HCT116 (cell line): ENCODE measurements around the gene PRDM2. TPM values are rescaled to one million over a fixed set of nuclear protein-coding genes. Genes with fewer than 3 reads are reported as not detected.
A peak's percentile ranks its signal among the peaks of the same experiment; 100 is the strongest.

Source experiments
- ATAC-seq: fragments of 200-7000 bp; cut with Tn5 transposase; 2 replicates; pipeline ENCODE4 v1.9.1; 2020; ENCODE audit warnings: mild to moderate bottlenecking, moderate library complexity
- BruUV-seq: library from RNA; stranded (reverse); fragments of 400-500 nt; replicated peaks from 2 replicates; lab custom pipeline; 2021; lab: Mats Ljungman, UMichigan
- CTCF ChIA-PET: fragments of 300-600 bp; sonication (Branson Sonifier 250); formaldehyde crosslinking; loops from one replicate; lab custom pipeline; 2021; ENCODE audit warnings: antibody characterized with exemption; lab: Charles Lee
- POLR2A ChIA-PET: fragments of 300-600, 350-600 bp; sonication (Branson Sonifier 250); formaldehyde crosslinking; loops from one replicate; lab custom pipeline; 2021; ENCODE audit warnings: antibody characterized with exemption; lab: Charles Lee
- RAD21 ChIA-PET, 2 experiments: fragments of 300-600 bp; sonication (Branson Sonifier 250); formaldehyde crosslinking; loops; one replicate each; lab custom pipeline; 2023; ENCODE audit warnings: low total read pairs in 2 of 2; ENCODE audit not compliant: uncharacterized antibody in 2 of 2, unreplicated experiment in 2 of 2, low non-redundant PET in 1 of 2; lab: Charles Lee
- DNase-seq: peaks from one replicate; pipeline ENCODE4 v3.0.0-alpha.2; 2010; ENCODE audit warnings: low read depth, low spot score
- H2AFZ ChIP-seq: fragments of 200-600 bp; shearing (Covaris generic), sonication (generic); 2 replicates; pipeline ENCODE4 v1.6.1; 2017; ENCODE audit warnings: low read depth, mixed run types, mixed read lengths, antibody characterized with exemption, low read length; ENCODE audit not compliant: poor library complexity, severe bottlenecking
- H3K27ac ChIP-seq: 2 replicates; pipeline ENCODE4 v1.5.1; 2012; ENCODE audit warnings: low read depth, low read length
- H3K27me3 ChIP-seq: fragments of 200-600 bp; sonication (generic); 2 replicates; pipeline ENCODE4 v1.6.1; 2016; ENCODE audit warnings: mixed run types, low read length, mixed read lengths; ENCODE audit not compliant: insufficient read depth
- H3K36me3 ChIP-seq, 2 experiments: fragments of 200-500 bp in 1 of 2; fragments of 200-600 bp in 1 of 2; sonication (Bioruptor generic) in 1 of 2; sonication (generic) in 1 of 2; 2 replicates each; pipeline versions ENCODE4 v1.5.1 to v1.6.1; 2014 to 2016; ENCODE audit warnings: low read length in 2 of 2, inconsistent platforms in 1 of 2, mixed read lengths in 1 of 2, mixed run types in 1 of 2; ENCODE audit not compliant: insufficient read depth in 2 of 2, control insufficient read depth in 1 of 2
- H3K4me1 ChIP-seq, 2 experiments: fragments of 200-600 bp in 1 of 2; sonication (generic) in 1 of 2; 2 replicates each; pipeline versions ENCODE4 v1.5.1 to v1.6.1; 2012 to 2017; ENCODE audit warnings: low read length in 2 of 2, inconsistent platforms in 1 of 2, mild to moderate bottlenecking in 1 of 2, mixed read lengths in 1 of 2, mixed run types in 1 of 2, moderate library complexity in 1 of 2; ENCODE audit not compliant: insufficient read depth in 2 of 2, control insufficient read depth in 1 of 2
- H3K4me2 ChIP-seq: fragments of 200-600 bp; sonication (generic); 2 replicates; pipeline ENCODE4 v1.6.1; 2017; ENCODE audit warnings: mixed run types, low read length, mixed read lengths
- H3K4me3 ChIP-seq, 2 experiments: fragments of 200-600 bp in 1 of 2; sonication (generic) in 1 of 2; replicated peaks in 1 of 2; 2 replicates each; pipeline ENCODE4 v1.5.1; 2011 to 2016; ENCODE audit warnings: low read length in 2 of 2, control low read depth in 1 of 2, low read depth in 1 of 2, mild to moderate bottlenecking in 1 of 2, mixed read lengths in 1 of 2, mixed run types in 1 of 2
- H3K79me2 ChIP-seq: fragments of 200-600 bp; sonication (generic); 2 replicates; pipeline ENCODE4 v1.6.1; 2017; ENCODE audit warnings: mild to moderate bottlenecking, mixed run types, low read length, moderate library complexity, mixed read lengths; ENCODE audit not compliant: insufficient read depth
- H3K9ac ChIP-seq: fragments of 200-600 bp; sonication (generic); 2 replicates; pipeline ENCODE4 v1.6.1; 2016; ENCODE audit warnings: low read length, mixed read lengths
- H3K9me2 ChIP-seq: fragments of 200-600 bp; sonication (generic), shearing (Covaris generic); 2 replicates; pipeline ENCODE4 v1.6.1; 2017; ENCODE audit warnings: mixed run types, mild to moderate bottlenecking, moderate library complexity; ENCODE audit not compliant: insufficient read depth
- H3K9me3 ChIP-seq, 2 experiments: fragments of 200-500 bp in 1 of 2; fragments of 200-600 bp in 1 of 2; sonication (Bioruptor generic) in 1 of 2; sonication (generic) in 1 of 2; 2 replicates each; pipeline ENCODE4 v1.6.1; 2014 to 2017; ENCODE audit warnings: low read length in 2 of 2, mixed read lengths in 2 of 2, inconsistent platforms in 1 of 2, low read depth in 1 of 2, mild to moderate bottlenecking in 1 of 2, mixed run types in 1 of 2, moderate library complexity in 1 of 2; ENCODE audit not compliant: control insufficient read depth in 1 of 2, insufficient read depth in 1 of 2
- H4K20me1 ChIP-seq: fragments of 200-600 bp; sonication (generic), shearing (Covaris generic); 2 replicates; pipeline ENCODE4 v1.6.1; 2017; ENCODE audit warnings: mixed run types, mild to moderate bottlenecking, moderate library complexity; ENCODE audit not compliant: insufficient read depth
- JUND ChIP-seq: IDR thresholded peaks from 2 replicates; pipeline ENCODE4 v1.6.1; 2012
- POLR2A ChIP-seq: IDR thresholded peaks from 2 replicates; pipeline ENCODE4 v1.7.0; 2011; ENCODE audit warnings: borderline replicate concordance; ENCODE audit not compliant: insufficient read depth, insufficient read length; ENCODE audit errors: extremely low read depth
- SP1 ChIP-seq: IDR thresholded peaks from 2 replicates; pipeline ENCODE4 v1.6.1; 2012; ENCODE audit warnings: low read depth
- YY1 ChIP-seq: IDR thresholded peaks from 2 replicates; pipeline ENCODE4 v1.6.1; 2011; ENCODE audit warnings: low read length, low read depth, moderate library complexity, mild to moderate bottlenecking; ENCODE audit not compliant: insufficient replicate concordance; ENCODE audit errors: extremely low read depth
- ZBTB33 ChIP-seq: IDR thresholded peaks from 2 replicates; pipeline ENCODE4 v1.6.1; 2011; ENCODE audit warnings: mild to moderate bottlenecking, low read length, moderate library complexity; ENCODE audit not compliant: insufficient replicate concordance; ENCODE audit errors: extremely low read depth
- ZFX ChIP-seq: fragments of 450-650 bp; IDR thresholded peaks from 2 replicates; pipeline ENCODE4 v1.6.1; 2017
- ZNF274 ChIP-seq: fragments of 200-500 bp; sonication (Bioruptor generic); IDR thresholded peaks from 2 replicates; pipeline ENCODE4 v1.6.1; 2014; ENCODE audit warnings: mild to moderate bottlenecking, low read depth, low read length, inconsistent platforms
- intact Hi-C: fragments of 100-400 bp; cut with micrococcal nuclease; formaldehyde crosslinking; loops from 2 replicates; pipeline ENCODE4 v1.10.0; 2022
- total RNA-seq: library from RNA; stranded (reverse); gene quantifications from one replicate; pipeline ENCODE4 v1.2.1, GENCODE V29; 2021; ENCODE audit not compliant: unreplicated experiment

The PRDM2 gene
- total RNA-seq, 1 experiment from 2014 or later: 17.3 TPM

GRCh38 chr1:13748610-13749505 is 48.9 kb downstream of the PRDM2 start (continued):
- TF ChIP-seq ZBTB33 (no peak), JUND (no peak), ZNF274 (no peak), YY1 (peak; percentile 61), POLR2A (peak; percentile 78)

- CTCF ChIA-PET: interaction anchor here (0.7 to 1.0 kb wide), 2 partner anchors 7 to 24 kb away, joined by 3 to 6 read pairs; no protein-coding TSS in a partner anchor
- Histone ChIP-seq H3K4me1 (peaks cover 10 to 25% of the 10 kb centered on the region in 2 experiments; a peak in 3 of 4 replicates), H2AFZ (no peak overlapping the region), H3K4me2 (peak overlapping the region; percentile 83), H3K9ac (peak overlapping the region; percentile 82), H3K4me3 (peak overlapping the region; percentile 74 to 92), H3K79me2 (peaks cover 51% of the 10 kb centered on the region), H3K27ac (peak overlapping the region; percentile 76), H3K9me3 (no peaks in the 10 kb centered on the region), H4K20me1 (peaks cover 11% of the 10 kb centered on the region; the same call in 1 of the 2 replicates), H3K9me2 (no peaks in the 10 kb centered on the region), H3K27me3 (no peaks in the 10 kb centered on the region), H3K36me3 (no peaks in the 10 kb centered on the region)
- ATAC-seq (peak; percentile 70), DNase-seq (no peak)
- intact Hi-C loops: no loop called here
- no TSS peak for BruUV-seq
- POLR2A ChIA-PET: interaction anchor here (1.0 to 1.3 kb wide), 2 partner anchors 8 to 11 kb away, joined by 5 to 8 read pairs; no protein-coding TSS in a partner anchor
- RAD21 ChIA-PET: no interaction called here
- TF ChIP-seq ZFX: peak; percentile 74
- no peak for TF ChIP-seq JUND
- no peak for TF ChIP-seq SP1
Observed at GRCh38 chr1:13749543-13750341, 49.8 kb downstream of the PRDM2 start.
